ENCODE measurements around the gene GATAD2A. TPM values are rescaled to one million over a fixed set of nuclear protein-coding genes. Genes with fewer than 3 reads are reported as not detected.

GATAD2A gene
- total and polyA plus RNA-seq, 4 donors, result 7.1 to 23.7 (median 18.2) TPM

- no peak for DNase-seq (ENCODE audit: low spot score)
- 86% methylated on average over 5 of the region's 5 CpGs for WGBS
- Histone ChIP-seq H3K9me3 (ENCODE audit: control insufficient read depth in 4 of 4, low read length in 3 of 4) (no peaks in the 10 kb centered on the region), H3K36me3 (ENCODE audit: control insufficient read depth in 4 of 4, insufficient read depth in 3 of 4, low read depth in 1 of 4, low read length in 3 of 4) (no peaks in the 10 kb centered on the region), H3K4me3 (ENCODE audit: low read depth in 1 of 3, low read length in 3 of 3) (no peak overlapping the region), H3K27ac (ENCODE audit: low read depth in 1 of 2, low read length in 2 of 2) (no peak overlapping the region), H3K9ac (ENCODE audit: low read depth in 1 of 2, low read length in 2 of 2) (no peak overlapping the region), H3K4me1 (ENCODE audit: control insufficient read depth in 4 of 4, insufficient read depth in 4 of 4, low read length in 3 of 4) (peaks cover 9 to 35% (median 26%) of the 10 kb centered on the region in 4 donors), H3K27me3 (ENCODE audit: control insufficient read depth in 4 of 4, insufficient read depth in 4 of 4, low read length in 3 of 4) (no peaks in the 10 kb centered on the region)
- TF ChIP-seq TAF1 (conservative IDR thresholded peaks at IDR 0.05) (no peak), FOXA2 (IDR thresholded peaks at IDR 0.05) (no peak), NR2F2 (IDR thresholded peaks at IDR 0.05) (no peak), RXRA (IDR thresholded peaks at IDR 0.05) (no peak), YY1 (IDR thresholded peaks at IDR 0.05) (no peak), ATF3 (IDR thresholded peaks at IDR 0.05) (no peak), JUND (IDR thresholded peaks at IDR 0.05) (no peak), SP1 (IDR thresholded peaks at IDR 0.05) (no peak), HNF4G (IDR thresholded peaks at IDR 0.05) (no peak), HNF4A (conservative IDR thresholded peaks at IDR 0.05) (no peak), EGR1 (IDR thresholded peaks at IDR 0.05; ENCODE audit: low read depth in 2 of 2) (no peak)
- TF ChIP-seq, protein P1, sequence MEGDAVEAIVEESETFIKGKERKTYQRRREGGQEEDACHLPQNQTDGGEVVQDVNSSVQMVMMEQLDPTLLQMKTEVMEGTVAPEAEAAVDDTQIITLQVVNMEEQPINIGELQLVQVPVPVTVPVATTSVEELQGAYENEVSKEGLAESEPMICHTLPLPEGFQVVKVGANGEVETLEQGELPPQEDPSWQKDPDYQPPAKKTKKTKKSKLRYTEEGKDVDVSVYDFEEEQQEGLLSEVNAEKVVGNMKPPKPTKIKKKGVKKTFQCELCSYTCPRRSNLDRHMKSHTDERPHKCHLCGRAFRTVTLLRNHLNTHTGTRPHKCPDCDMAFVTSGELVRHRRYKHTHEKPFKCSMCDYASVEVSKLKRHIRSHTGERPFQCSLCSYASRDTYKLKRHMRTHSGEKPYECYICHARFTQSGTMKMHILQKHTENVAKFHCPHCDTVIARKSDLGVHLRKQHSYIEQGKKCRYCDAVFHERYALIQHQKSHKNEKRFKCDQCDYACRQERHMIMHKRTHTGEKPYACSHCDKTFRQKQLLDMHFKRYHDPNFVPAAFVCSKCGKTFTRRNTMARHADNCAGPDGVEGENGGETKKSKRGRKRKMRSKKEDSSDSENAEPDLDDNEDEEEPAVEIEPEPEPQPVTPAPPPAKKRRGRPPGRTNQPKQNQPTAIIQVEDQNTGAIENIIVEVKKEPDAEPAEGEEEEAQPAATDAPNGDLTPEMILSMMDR (IDR thresholded peaks at IDR 0.05; ENCODE audit: low read depth, low read length, missing input control), result no peak
Observed at GRCh38 chr19:19427944-19428343, 22.5 kb downstream of the GATAD2A start.

GRCh38 chr19:19428746-19429145, 23.3 kb downstream of the GATAD2A start:
- 96% methylated on average over 10 of the region's 10 CpGs for WGBS
- no peak for TF ChIP-seq TAF1 (conservative IDR thresholded peaks at IDR 0.05)
- TF ChIP-seq FOXA1 (IDR thresholded peaks at IDR 0.05), result no peak
- TF ChIP-seq, protein P2, sequence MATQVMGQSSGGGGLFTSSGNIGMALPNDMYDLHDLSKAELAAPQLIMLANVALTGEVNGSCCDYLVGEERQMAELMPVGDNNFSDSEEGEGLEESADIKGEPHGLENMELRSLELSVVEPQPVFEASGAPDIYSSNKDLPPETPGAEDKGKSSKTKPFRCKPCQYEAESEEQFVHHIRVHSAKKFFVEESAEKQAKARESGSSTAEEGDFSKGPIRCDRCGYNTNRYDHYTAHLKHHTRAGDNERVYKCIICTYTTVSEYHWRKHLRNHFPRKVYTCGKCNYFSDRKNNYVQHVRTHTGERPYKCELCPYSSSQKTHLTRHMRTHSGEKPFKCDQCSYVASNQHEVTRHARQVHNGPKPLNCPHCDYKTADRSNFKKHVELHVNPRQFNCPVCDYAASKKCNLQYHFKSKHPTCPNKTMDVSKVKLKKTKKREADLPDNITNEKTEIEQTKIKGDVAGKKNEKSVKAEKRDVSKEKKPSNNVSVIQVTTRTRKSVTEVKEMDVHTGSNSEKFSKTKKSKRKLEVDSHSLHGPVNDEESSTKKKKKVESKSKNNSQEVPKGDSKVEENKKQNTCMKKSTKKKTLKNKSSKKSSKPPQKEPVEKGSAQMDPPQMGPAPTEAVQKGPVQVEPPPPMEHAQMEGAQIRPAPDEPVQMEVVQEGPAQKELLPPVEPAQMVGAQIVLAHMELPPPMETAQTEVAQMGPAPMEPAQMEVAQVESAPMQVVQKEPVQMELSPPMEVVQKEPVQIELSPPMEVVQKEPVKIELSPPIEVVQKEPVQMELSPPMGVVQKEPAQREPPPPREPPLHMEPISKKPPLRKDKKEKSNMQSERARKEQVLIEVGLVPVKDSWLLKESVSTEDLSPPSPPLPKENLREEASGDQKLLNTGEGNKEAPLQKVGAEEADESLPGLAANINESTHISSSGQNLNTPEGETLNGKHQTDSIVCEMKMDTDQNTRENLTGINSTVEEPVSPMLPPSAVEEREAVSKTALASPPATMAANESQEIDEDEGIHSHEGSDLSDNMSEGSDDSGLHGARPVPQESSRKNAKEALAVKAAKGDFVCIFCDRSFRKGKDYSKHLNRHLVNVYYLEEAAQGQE (IDR thresholded peaks at IDR 0.05), result no peak
- no peak for TF ChIP-seq NR2F2 (IDR thresholded peaks at IDR 0.05)
- no peak for TF ChIP-seq SP1 (IDR thresholded peaks at IDR 0.05)
- TF ChIP-seq FOXA2 (IDR thresholded peaks at IDR 0.05), result no peak
- TF ChIP-seq ATF3 (IDR thresholded peaks at IDR 0.05), result no peak
- TF ChIP-seq ZBTB33 (IDR thresholded peaks at IDR 0.05), result no peak
- TF ChIP-seq HNF4G (IDR thresholded peaks at IDR 0.05), result no peak
- TF ChIP-seq, protein P1 (IDR thresholded peaks at IDR 0.05; ENCODE audit: low read depth, low read length, missing input control), result no peak
- TF ChIP-seq RXRA (IDR thresholded peaks at IDR 0.05), result no peak
- no peak for TF ChIP-seq JUND (IDR thresholded peaks at IDR 0.05)
- no peak for TF ChIP-seq EGR1 (IDR thresholded peaks at IDR 0.05; ENCODE audit: low read depth in 2 of 2)
- no peak for TF ChIP-seq YY1 (IDR thresholded peaks at IDR 0.05)
- TF ChIP-seq, protein P3, sequence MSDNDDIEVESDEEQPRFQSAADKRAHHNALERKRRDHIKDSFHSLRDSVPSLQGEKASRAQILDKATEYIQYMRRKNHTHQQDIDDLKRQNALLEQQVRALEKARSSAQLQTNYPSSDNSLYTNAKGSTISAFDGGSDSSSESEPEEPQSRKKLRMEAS (IDR thresholded peaks at IDR 0.05), result no peak
- TF ChIP-seq HNF4A (conservative IDR thresholded peaks at IDR 0.05), result no peak
- TF ChIP-seq GABPA (IDR thresholded peaks at IDR 0.05 in 1 of 2, conservative IDR thresholded peaks at IDR 0.05 in 1 of 2), result no peak
- TF ChIP-seq RAD21 (IDR thresholded peaks at IDR 0.05), result no peak

More at GRCh38 chr19:19428746-19429145, 23.3 kb downstream of the GATAD2A start:
- Histone ChIP-seq H3K9me3 (ENCODE audit: control insufficient read depth in 4 of 4, low read length in 3 of 4) (no peaks in the 10 kb centered on the region), H3K36me3 (ENCODE audit: control insufficient read depth in 4 of 4, insufficient read depth in 3 of 4, low read depth in 1 of 4, low read length in 3 of 4) (no peaks in the 10 kb centered on the region), H3K27ac (ENCODE audit: low read depth in 1 of 2, low read length in 2 of 2) (no peak overlapping the region), H3K27me3 (ENCODE audit: control insufficient read depth in 4 of 4, insufficient read depth in 4 of 4, low read length in 3 of 4) (no peaks in the 10 kb centered on the region), H3K4me3 (ENCODE audit: low read depth in 1 of 3, low read length in 3 of 3) (no peak overlapping the region), H3K9ac (ENCODE audit: low read depth in 1 of 2, low read length in 2 of 2) (no peak overlapping the region), H3K4me1 (ENCODE audit: control insufficient read depth in 4 of 4, insufficient read depth in 4 of 4, low read length in 3 of 4) (peaks cover 8 to 34% (median 25%) of the 10 kb centered on the region in 4 donors)
- DNase-seq (ENCODE audit: low spot score), result no peak
